ENCODE results near the gene PLEKHH2.
A peak's percentile ranks its signal among the peaks of the same experiment; 100 is the strongest.

Gene PLEKHH2

DNA sequence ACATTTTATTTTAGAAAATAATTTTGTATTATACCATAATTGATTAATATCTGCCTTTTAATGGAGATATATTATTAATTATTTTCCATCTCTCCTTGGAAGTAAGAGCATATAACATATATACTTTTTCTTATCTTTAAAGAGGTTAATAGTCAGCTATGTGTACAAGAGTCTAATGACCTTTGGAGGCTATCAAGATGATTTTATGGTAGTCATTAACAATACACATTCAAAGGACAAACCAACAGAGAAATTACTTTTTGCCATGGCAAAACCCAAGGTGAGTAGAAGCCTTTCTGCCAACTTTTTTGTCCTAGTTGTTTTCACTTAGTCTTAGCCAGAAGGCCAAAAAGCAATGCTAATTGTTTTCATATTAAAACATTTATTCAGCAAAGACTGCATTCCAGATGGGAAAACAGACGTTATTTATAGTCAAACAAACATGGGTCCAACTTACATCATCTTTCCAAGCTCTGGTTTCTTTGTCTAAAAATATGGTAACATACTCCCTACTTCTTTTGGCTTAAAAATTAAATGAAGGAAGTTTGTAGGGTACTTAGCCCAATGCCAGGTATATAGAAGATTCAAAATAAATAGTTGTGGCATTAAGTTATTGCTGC, 127.1 kb downstream of the PLEKHH2 start:
- DNase-seq = no peak

DNA sequence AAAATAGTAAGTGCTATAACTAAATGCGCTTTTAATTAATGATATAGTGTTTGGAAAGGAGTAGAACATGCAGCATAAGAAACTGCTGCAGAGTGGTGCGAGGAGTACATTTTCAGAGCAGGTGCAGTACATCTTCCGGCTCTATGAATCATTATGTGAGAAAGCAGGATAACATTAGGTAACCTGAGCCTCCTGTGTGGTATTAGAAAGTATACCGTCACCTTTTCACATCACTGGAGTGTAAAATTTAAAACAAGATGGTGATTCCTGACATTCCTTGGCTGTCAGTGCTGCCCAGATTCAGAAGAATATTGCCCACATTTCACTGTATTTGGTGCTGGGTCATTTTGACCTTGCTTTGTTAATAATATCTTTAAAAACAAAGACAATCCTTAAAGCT, 128.9 kb downstream of the PLEKHH2 start:
- no peak for DNase-seq

DNA sequence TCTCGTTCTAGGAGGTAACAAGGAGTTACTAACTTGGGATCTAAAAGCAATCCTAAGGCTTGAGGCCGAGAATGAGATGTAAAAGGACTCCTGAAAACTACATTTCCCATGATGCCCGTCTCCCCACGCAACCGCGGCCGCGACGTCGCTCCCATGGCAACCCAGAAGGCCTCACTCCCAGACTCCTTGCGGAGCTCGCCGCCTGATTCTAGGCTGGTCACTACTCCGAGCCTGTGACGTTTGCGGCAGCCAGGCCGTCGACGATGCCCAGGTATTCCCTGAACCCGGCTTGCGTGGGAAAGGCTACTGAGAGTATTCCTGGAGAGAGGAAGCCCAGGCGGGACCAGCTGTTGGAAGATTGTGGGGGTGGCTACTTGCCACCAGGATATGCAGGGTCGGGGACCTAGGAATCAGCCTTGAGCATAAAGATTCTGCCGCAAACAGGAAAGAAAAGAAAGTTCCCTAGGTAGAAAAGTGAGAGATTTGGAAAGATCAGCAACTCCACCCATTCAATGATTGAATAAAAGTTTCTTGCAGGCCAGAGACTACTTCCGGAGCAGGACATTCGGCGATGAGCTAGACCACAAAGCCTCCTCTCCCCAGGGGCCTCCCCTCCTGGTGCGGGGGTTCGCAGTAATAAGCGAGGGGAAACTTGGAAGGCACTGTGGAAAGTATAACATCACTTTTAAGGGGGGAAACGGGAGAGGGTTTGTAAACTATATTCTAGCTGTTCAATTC, 137.0 kb downstream of the PLEKHH2 start, which contains the start of gene DYNC2LI1:
Gene DYNC2LI1 (plus strand): TSS at position 164 of the 738 bp plus-strand sequence. CDS start 100 bp downstream, at position 264.
- peak; percentile 47 to 63 (median 54) for DNase-seq

DNA sequence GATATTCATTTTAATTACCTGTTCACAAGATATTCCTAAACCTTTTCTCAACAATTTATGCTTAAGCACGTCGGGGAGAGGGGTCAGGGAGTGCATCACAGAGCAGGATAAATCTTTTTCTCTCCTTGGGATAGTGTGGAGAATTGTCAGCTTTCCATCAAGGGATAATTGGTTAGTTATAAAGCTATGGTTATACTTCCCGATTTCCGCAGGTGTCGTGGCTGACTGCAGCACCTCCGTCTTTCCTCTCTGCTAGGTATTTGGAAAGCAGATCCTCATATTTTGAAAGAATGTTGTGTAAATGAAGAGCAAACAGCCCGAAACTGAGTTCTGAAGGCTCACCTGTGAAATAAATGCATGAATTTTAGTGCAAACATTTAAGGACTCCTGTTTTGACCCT, 137.6 kb downstream of the PLEKHH2 start:
- DNase-seq = no peak

DNA sequence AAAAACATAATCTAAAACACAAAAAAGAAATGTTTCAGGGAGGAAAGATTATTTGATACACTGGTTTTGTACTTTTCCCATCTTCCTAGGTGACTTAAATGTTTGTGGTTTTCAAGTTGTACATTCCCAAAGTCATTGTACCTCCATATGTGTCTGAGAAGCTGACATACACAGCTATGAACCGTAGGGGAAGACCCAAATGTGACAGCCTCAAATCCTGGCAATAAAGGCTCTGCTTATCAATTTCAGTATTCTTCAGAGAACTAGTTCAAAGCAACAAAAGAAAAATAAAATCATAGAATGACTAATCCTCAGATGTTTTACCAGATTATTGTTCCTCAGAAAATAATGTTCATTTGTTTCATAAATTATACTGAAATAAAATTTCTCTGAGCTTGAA, 139.3 kb downstream of the PLEKHH2 start:
- no peak for DNase-seq

DNA sequence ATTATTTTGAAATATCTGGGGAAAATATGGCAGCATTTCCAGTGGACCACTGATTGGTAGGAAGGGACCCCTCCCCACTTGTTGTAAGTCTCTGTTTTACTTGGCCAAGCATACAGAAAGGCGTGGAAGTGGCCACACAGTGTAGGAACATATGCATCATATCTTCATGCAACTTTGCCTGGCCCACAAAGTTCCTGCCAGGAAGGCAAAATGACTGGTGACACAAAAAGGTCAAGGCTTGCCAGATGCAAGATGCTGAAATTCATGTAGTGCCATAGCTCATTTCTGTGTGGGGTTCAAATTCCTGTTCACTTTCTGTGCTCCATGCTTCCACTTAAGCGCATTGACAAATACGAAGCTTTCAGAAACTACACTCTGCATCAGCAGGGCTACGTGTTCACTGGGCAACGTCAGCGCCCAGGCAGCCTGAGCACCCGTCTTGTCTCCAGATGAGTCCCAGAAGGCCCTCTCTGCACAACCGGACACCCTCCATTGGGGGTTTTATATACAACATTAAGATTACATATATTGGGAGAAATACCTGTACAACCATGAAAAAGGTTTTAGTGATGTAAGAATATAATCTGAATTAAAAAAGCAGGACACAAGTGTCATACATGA, 140.4 kb downstream of the PLEKHH2 start:
- no peak for DNase-seq

DNA sequence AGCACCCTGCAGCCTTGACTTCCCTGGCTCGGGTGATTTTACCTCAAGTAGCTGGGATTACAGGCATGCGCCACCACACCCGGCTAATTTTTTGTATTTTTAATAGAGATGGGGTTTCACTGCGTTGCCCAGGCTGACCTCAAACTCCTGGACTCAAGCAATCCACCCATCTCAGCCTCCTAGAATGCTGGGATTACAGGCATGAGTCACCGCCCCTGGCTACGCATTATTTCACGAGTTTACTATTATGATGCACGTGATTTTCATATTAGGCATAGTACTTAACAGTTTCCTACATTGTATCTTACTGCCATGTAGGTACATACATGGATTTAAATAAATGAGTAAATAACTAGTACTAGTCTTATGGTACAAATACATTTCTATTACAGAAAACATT, 141.2 kb downstream of the PLEKHH2 start:
- no peak for DNase-seq

DNA sequence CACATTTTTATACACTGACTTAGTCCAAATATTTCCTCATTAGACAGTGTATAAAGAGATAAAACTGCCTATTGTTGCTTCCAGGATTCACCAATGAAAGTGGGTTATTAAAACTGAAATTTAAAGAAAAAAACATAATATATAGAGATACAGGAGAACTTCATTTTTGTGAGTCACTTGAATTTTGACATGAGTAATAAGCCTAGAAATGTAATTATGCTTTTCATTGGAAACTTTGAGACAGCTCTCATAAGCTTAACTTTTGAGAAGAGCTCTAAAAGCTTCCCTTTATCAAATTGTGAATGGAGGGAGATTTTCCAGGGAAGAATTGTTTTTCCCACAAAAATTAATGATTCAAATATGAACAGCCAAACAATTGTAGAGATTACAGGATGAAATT, 150.8 kb downstream of the PLEKHH2 start:
- no peak for DNase-seq

DNA sequence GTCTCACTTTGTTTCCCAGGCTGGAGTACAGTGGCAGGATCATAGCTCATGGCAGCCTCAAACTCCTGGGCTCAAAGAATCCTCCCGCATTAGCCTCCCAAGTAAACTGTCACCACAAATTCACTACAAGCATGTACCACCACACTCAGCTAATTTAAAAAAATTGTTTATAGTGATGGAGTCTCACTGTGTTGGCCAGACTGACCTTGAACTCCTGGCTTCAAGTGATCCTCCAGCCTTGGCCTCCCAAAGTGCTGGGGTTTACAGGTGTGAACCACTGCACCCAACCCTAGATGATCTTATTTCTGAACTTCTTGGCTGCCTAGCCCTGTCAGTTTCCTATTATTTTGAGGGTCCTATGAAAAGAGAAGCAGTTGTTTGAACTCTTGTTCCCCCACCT, 151.6 kb downstream of the PLEKHH2 start:
- no peak for DNase-seq

DNA sequence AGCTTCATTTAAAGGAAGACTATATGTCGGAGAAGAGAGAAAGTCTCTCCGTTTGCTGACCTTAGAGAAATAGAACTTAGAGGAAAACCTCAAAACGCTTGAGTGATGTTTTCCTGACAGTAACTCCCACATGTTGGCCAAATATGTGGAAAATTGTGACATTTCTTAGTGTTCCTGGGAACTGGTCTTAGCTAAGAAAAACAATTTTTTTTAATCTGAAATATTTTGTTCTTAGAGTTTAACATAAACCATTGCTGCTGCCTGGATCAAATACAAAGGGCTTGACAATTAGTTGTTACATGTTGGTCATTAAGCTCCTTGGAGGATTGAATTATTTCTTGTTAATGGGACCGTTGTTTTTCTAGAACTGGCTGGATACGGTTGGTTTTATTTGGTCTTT, 153.1 kb downstream of the PLEKHH2 start:
- DNase-seq = no peak

DNA sequence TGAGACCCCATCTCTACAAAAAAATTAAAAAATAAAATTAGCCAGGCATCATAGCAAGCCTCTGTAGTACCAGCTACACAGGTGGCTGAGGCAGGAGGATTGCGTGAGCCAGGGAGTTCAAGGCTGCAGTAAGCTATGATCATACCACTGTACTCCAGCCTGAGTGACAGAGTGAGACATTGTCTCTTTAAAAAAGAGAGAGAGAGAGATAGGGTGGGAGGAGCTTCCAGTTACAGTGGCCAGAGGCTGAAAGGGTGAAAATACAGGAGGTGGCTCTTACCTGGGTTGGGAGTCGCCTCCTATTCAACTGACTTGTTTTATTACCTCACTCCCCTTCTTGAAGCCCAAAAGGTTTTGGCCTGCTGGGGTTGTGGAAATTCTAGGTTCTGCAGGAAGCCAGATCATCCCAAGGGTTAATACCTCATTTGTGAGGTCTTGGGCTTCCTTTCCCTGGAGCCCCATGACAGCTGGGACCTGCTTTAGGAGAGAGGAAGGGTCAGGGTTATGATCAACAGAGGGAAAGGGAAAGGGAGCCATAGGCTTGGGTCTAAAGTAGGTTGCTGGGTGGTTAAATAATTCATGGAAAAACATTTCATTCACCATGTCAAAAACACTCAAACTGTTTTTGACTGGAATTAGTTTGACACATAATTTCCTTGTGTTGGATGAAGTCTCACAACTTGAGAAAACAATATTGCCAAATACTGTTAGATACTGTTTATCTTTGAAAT, 154.1 kb downstream of the PLEKHH2 start:
- DNase-seq = no peak

DNA sequence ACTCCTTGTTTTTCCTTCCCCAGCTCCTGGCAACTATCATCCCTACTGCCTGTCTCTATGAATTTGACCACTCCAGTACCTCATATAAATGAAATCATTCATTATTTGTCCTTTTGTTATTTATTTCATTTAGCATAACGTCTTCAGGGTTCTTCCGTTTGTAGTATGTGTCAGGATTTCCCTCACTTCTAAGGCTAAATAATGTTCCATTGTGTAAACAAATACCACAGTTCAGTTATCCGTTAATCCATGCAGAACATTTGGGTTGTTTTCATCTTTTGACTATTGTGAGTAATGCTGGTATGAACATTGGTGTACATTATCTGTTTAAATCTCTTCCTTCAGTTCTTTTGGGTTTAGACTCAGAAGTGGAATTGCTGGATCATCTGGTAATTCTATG, 155.6 kb downstream of the PLEKHH2 start:
- DNase-seq = no peak

DNA sequence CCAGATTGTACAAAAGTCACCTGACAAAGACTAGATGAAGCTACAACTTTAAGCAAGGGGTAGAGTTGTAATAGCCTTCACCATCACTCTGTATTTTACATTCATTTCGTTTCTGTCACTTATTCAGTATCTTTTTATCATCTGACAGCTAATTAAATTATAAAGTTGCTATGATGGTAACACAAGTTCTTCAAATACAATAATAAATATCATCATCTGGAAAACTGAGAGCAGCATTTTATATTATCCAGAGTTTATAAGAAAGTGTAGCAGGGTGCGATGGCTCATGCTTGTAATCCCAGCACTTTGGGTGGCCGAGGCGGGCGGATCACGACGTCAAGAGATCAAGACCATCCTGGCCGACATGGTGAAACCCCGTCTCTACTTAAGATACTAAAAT, 157.9 kb downstream of the PLEKHH2 start:
- no peak for DNase-seq

DNA sequence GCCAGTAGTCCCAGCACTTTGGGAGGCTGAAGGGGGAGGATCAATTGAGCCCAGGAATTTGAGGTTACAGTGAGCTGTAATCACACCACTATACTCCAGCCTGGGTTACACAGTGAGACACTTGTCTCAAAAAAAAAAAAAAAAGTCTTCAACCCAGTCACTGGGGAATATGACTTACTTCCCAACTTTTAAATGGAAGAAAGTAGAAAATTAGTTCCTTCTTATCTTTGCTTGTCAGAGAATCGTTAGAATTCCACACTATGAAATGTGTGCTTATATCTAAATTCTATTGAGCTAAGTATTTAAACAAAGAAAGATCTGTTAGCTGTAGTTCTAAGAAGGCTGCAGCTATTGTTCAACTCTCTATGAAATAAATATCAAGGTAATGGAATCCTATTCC, 159.1 kb downstream of the PLEKHH2 start:
- DNase-seq = no peak

DNA sequence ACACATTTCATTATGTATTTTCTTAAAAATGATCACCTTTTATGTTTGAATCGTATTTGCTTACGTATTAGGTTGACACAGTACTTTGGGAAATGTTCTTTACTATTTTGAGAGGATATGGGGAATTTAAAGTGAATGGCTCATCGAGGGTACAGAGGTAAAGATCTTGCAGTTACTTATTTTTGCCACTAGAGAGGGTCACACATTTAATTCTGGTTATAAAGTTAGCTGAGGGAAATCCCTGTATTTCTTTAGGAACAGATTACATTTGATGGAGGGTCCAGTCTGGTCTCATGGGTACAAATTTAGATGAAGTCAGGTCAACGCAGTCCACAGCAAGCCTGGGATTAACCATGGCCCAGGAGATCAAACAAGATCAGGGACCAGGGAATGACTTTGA, 161.2 kb downstream of the PLEKHH2 start:
- DNase-seq = no peak

DNA sequence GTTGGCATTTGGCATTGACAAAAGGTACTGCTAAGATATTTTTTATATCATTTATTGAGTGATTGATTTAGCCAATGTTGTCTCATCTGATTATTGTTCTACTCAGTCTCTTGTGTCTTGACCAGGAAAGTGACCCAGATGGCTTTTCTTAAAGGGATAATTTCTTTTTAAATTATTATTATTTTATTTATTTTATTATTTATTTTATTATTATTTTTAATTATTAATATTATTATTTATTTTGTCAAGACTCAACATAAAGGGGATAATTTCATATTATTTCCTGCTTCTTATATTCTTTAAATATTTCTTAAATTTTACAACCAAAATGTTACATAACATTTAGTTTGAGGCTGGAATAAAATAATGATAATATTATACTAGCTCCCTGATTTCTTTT, 163.8 kb downstream of the PLEKHH2 start:
- no peak for DNase-seq

DNA sequence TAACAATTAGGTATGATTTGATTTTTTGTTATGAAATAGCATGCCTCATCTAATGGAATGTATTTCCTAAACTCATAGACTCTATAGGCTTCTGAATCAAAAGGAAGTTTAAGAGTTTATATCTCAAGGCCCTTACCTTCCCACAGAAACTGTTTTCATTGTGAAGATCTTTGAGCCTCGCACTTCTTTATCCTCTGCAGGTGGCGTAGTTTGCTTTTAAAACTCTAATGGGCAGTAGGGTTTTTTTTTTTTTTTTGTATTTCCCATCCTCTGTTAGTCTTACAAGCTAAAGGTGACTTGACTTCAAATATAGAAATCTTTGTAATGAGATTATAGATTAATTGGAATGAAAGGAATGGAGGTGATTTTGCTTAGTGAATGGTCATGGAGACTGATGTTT, 165.1 kb downstream of the PLEKHH2 start:
- no peak for DNase-seq

DNA sequence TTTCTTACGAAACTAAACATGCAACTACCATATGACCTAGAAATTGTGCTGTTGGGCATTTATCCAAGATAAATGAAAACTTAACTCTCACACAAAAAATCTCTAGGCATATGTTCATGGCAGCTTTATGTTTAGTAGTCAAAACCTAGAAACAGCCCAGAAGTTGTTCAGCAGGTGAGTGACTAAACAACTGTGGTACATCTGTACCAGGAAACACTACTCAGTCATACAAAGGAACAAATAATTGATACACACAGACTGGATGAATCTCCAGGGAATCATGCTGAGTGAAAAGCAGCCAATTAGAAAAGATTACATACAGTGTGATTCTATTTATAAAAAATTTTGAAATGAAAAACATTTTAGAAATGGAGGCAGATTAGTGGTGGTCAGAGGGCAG, 166.1 kb downstream of the PLEKHH2 start:
- DNase-seq = no peak

DNA sequence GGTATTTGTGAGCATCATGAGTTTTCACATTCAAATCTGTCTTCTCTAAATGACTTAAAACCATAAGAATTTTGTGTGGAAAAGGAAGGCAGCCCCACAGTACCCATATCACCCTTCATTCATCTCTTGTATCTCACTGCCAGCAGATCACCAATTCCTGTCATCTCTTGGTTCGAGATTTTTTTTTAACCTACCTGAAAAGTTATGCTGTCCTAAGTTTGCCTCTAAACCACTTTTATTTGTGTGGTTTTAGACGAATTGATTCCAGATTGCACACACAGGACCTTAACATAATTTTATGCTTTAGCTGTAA, 169.6 kb downstream of the PLEKHH2 start:
- no peak for DNase-seq

DNA sequence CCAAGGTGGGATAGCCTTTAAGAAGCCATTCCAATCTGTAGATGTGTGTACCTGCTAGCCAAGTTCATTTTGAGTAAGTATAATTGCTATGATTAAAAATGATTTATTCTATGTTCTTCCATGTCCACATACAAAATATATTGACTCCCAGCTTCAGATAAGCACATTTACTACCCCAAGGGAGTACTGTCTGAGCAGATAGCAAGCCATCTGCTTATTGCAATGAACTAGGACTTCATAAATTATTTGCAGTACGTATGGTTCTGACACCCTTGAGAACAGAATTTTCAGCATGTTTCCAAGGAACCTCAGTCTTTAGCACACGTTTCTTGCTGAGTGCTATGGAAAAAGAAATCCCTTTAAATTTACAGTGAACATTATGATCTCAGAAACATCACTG, 173.4 kb downstream of the PLEKHH2 start:
- DNase-seq = no peak

DNA sequence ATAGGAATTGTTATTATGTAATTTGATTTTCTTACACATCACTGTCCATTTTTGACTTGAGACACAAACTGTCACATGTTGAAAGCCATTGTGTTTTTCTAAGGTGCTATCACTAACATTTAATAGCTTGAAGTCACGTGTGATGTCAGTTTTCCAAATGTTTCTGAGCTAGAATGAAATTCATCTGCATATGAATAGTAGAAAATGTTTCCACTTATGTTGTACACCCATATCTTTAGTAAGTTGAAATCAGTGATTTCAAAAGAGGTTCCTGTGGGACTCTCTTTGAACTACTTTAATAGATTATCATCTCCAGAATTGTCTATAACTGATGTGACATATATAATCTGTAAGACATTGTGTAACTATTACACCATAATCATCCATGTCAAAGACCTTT, 173.8 kb downstream of the PLEKHH2 start:
- DNase-seq = no peak

DNA sequence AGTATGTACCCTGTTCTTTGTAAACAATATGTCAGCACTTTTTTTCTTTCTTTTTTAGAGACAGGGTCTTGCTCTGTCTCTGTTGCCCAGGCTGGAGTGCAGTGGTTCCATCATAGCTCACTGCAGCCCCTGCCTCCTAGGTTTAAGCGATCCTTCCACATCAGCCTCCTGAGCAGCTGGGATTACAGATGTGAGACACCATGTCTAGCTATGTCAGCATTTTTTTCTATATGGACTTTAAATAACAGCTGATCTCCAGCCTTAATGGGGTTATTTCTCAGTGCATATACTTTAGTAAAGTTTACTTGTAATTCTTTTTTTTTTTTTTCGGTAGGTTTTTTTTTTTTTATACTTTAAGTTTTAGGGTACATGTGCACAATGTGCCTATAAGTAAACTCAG, 174.9 kb downstream of the PLEKHH2 start:
- no peak for DNase-seq

DNA sequence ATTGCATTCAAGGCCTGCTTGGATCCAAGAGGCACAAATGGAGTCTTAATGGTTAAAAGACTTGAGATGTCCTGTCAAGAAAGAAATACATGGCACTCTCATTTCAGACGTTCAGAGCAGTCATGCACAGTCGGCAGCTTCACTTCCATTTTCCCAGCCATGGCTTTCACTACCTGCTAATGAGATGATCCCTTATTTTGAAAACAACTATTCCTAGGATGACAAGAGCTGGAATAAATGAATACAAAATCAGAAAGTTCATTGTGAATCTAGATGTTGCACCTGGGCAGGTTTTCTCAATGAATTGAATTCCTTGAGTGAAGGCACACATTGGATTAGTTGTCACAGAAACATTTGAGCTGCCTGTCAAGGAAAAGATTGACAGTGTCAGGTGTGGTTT, 175.9 kb downstream of the PLEKHH2 start:
- no peak for DNase-seq

DNA sequence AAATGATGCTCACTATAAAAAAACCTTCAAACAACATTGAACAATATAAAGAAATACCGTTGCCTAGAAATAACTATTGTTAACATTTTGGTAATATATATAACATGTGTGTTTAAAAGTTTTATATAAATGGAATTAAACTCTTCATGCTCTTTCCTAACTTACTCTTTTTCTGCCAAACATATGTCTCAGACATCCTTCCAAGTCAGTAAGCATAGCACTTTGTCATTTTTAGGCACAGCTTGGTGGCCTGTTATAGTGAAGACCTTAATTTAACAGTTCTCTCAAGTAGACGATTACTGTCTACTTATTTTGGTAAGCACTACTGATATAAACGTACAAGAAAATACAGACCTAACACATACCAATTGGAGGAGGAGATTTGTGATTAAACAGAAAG, 177.7 kb downstream of the PLEKHH2 start:
- no peak for DNase-seq

Measured in activated CD4-positive, CD25-positive, alpha-beta regulatory T cell (primary cell).